Sigmoid colon (tissue), 4 donors: ENCODE measurements around the gene FBXO17.

Source experiments
- EP300 ChIP-seq, 4 donors: sonication (generic); formaldehyde crosslinking; IDR thresholded peaks; one replicate each; pipeline ENCODE4 v1.6.1; 2017; ENCODE audit warnings: antibody characterized with exemption in 4 of 4
- POLR2A ChIP-seq, 2 donors: fragments of 450-650 bp; IDR thresholded peaks; one replicate each; pipeline ENCODE4 v1.6.1; 2016; ENCODE audit warnings: antibody characterized with exemption in 2 of 2, mild to moderate bottlenecking in 2 of 2, moderate library complexity in 2 of 2
- POLR2AphosphoS5 ChIP-seq, 4 donors: sonication (generic); formaldehyde crosslinking; IDR thresholded peaks; one replicate each; pipeline ENCODE4 v1.6.1; 2017; ENCODE audit warnings: antibody characterized with exemption in 4 of 4
- TF ChIP-seq, protein P1 (sequence below), 4 experiments: fragments of 450-650 bp in 3 of 4; fragments of 200-600 bp in 1 of 4; IDR thresholded peaks; one replicate each; pipeline ENCODE4 v1.5.1; 2016 to 2019; ENCODE audit warnings: antibody characterized with exemption in 4 of 4, mild to moderate bottlenecking in 3 of 4, moderate library complexity in 2 of 4

DNA sequence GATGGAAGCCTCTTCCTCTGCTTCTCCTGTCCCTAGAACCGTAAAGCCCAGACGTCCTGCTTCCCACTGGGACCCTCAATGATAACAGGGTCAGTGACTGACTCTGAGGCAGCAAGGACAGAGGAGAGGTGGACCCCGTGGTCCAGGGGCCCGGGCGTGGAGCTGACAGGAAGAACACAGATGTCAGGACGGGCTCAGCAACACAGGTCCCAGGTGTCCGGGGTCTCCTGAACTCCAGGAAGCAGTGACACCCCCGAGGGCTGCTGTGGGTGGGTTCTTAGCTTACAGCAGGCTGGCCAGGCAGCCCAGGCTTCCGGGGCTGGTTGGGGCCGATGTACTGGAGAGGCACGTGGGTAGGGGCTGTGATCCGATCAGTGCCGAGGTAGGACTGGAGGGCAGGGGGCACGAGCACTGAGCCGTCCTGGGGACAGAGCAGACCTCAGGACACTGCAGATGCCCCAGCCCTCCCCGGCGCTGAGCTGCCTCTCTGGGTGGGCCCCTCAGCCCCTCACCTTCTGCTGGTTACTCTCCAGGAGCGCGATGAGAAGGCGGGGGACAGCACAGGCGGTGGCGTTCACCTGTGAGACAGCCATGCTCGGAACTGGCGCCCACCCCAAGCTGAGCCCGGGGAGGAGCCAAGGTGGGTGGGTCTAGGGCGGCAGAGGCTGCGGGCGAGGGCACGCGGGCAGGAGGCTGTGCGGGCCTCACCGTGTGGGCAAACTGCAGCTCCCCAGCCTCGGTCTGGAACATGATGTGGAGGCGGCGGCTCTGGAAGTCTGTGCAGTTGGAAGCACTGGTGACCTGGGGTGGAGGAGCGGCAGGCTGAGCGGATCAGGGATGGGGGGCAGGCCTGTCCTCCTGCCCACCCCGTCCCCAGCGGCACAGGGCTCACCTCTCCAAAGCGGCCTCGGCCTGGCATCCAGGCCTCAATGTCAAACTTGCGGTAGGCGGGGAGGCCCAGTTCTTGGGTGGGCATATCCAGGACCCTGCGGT, 59.9 kb downstream of the FBXO17 start:
- TF ChIP-seq POLR2A (IDR thresholded peaks at IDR 0.05) (no peak), EP300 (IDR thresholded peaks at IDR 0.05) (no peak), POLR2AphosphoS5 (IDR thresholded peaks at IDR 0.05) (no peak)
- TF ChIP-seq, protein P1, sequence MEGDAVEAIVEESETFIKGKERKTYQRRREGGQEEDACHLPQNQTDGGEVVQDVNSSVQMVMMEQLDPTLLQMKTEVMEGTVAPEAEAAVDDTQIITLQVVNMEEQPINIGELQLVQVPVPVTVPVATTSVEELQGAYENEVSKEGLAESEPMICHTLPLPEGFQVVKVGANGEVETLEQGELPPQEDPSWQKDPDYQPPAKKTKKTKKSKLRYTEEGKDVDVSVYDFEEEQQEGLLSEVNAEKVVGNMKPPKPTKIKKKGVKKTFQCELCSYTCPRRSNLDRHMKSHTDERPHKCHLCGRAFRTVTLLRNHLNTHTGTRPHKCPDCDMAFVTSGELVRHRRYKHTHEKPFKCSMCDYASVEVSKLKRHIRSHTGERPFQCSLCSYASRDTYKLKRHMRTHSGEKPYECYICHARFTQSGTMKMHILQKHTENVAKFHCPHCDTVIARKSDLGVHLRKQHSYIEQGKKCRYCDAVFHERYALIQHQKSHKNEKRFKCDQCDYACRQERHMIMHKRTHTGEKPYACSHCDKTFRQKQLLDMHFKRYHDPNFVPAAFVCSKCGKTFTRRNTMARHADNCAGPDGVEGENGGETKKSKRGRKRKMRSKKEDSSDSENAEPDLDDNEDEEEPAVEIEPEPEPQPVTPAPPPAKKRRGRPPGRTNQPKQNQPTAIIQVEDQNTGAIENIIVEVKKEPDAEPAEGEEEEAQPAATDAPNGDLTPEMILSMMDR (IDR thresholded peaks at IDR 0.05): no peak
